HFF-Myc (cell line): ENCODE results near the gene SLC28A1.

ENCODE experiments used
- DNase-seq: peaks from one replicate; pipeline ENCODE4 v3.0.0-alpha.2; 2011; ENCODE audit warnings: low read depth; ENCODE audit errors: extremely low read depth
- H3K4me3 ChIP-seq: replicated peaks from 2 replicates; pipeline ENCODE4 v1.5.1; 2011; ENCODE audit warnings: low read depth, mild to moderate bottlenecking, control low read depth, low read length
- TF ChIP-seq, protein P1 (sequence below): IDR thresholded peaks from 2 replicates; pipeline ENCODE4 v1.5.1; 2012; ENCODE audit warnings: mild to moderate bottlenecking, low read depth, low read length, control low read depth; ENCODE audit errors: missing control alignments

Gene SLC28A1

DNA sequence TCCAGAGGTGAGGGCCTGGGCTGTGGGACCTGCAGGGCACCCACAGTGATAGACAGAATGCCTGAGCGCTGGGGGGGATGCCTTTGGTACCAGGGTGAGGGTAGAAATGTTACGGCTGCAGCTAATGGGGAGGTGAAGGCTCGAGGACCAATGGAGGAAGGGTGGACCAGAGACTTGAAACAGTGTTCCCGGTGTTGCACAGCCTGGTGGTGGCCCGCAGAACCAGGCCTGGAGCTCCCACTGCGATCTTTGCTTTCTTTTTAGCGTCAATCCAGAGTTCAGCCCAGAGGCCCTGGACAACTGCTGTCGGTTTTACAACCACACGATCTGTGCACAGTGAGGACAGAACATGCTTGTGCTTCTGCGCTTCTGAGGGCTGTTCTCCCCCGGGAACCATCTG is 60.4 kb downstream of the SLC28A1 start:
- H3K4me3 ChIP-seq, result no peak overlapping the region
- no peak for DNase-seq
- TF ChIP-seq, protein P1, sequence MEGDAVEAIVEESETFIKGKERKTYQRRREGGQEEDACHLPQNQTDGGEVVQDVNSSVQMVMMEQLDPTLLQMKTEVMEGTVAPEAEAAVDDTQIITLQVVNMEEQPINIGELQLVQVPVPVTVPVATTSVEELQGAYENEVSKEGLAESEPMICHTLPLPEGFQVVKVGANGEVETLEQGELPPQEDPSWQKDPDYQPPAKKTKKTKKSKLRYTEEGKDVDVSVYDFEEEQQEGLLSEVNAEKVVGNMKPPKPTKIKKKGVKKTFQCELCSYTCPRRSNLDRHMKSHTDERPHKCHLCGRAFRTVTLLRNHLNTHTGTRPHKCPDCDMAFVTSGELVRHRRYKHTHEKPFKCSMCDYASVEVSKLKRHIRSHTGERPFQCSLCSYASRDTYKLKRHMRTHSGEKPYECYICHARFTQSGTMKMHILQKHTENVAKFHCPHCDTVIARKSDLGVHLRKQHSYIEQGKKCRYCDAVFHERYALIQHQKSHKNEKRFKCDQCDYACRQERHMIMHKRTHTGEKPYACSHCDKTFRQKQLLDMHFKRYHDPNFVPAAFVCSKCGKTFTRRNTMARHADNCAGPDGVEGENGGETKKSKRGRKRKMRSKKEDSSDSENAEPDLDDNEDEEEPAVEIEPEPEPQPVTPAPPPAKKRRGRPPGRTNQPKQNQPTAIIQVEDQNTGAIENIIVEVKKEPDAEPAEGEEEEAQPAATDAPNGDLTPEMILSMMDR, result no peak

DNA sequence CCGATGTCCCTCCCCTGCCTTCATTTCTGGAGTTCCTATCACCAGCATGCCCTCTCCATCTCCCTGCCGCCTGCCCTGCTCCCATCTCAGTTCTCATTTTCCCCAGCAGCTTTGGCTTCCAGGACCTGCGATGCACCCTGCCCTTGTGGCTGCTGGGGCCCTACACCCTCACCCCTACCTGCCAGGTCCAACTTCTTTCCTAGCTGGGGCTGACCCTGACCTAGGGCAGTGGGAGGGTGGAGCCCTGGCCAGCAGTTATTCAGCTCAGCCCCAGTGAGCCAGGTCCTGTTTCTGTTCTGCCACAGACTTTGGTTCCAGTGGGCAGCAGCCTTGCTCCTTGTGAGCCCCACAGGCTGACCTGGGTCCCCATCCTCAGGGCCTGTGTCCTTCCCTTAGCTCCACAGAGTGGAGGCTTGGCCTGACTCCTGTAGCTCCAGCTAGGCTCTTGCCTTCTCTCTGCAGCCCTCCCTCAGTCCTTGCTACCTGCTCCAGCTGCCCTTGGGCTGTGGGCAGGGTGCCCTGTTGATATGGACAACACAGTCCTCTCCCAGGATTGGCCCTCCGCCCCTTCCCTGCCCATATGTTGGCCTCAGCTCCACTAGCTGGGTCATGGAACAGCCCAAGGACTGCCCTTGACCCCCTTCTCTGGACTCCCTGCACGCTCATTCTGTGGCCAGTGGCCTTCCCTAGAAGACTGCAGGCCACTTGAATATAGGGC is 62.5 kb downstream of the SLC28A1 start:
- TF ChIP-seq, protein P1, result no peak
- H3K4me3 ChIP-seq, result no peak overlapping the region
- DNase-seq, result no peak

DNA sequence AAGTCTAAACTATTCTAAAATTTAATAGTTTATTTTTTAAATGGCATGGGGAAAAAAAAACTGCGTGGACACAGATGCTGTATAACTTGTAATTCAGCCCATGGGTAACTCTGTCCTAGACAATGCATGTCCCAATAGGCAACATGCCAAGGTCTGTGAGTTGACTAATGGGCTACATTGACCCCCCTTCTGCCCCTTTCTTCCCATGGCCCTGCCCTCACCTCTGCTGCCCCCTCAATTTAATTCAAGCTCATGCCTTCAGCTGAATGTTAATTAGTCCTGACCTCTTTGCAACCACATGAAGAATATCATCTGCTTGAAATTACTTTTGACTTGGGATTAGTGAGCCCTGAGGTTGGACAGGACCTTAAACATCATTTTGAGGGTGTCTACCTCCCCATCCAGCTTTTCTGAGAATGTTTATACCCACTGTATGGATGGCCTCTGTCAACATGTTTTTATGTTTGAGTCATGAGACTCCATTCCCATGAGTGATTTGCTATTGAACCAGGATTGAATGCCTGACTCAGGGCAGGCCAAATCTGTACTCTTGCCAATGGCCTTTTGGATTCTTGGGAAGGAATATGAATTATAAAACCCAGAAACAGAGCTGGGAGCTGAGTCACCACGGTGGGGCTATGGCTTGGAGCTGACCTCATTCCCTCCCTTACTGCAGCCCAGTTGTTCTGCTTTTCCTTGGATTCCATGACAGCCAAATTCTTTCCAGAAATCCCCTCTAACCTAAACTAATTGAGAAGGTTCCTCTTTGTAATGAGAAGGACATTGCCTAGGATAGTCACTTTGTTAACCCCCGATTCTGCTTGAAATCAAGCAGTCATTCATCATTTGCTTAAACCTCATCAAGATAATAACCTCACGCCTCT is 63.7 kb downstream of the SLC28A1 start:
- H3K4me3 ChIP-seq, result no peak overlapping the region
- TF ChIP-seq, protein P1, result no peak
- peak; percentile 74 for DNase-seq

DNA sequence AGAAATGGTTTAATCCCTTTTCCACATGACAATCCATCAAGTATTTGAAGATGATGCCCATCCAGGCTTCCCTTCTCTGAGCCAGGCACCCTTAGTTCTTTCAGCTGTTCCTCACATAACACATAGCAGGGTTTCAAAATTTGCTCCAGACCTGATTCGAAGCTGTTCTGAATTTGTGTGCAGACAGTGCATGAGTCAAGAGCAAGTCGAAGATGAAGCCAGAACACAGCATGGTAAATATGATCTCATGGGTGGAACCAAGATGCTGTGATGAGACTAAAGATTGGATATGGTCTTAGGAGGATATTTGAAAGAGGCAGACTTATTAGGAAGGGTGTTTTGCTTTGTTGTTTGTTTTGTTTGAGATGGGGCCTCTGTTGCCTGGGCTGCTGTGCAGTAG is 64.6 kb downstream of the SLC28A1 start:
- H3K4me3 ChIP-seq, result no peak overlapping the region
- no peak for DNase-seq
- TF ChIP-seq, protein P1, result no peak

DNA sequence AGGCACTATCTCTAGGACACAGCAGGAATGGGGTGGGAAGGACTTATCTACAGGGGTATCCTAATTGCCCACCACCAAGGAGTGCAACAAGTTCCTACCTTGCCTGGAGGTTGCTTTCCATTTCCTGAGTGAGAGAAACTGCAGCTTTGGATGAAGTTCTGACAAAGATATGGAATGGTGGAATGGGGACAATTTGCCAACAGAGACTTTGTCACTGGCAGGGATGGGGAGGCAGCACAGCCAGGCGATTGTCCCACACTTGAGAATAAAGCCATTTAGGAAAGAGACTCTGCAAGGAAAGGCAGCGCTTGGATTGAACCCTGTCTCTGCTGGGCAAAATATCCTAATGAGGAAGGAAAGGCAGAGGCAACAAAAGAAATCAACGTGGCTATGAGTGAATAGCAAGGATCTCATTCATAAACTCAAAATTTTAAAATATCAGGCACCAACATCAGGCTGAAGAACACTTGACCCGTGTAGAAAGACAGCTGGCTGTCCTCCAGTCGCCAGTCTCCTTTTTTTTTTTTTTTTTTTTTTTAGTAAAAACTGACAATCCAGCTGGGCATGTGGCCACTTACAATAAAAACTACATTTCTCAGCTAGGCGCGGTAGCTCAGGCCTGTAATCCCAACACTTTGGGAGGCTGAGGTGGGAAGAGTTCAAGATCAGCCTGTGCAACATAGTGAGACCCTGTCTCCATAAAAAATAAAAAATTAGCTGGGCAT is 65.5 kb downstream of the SLC28A1 start:
- no peak for DNase-seq
- H3K4me3 ChIP-seq, result no peak overlapping the region
- TF ChIP-seq, protein P1, result no peak

DNA sequence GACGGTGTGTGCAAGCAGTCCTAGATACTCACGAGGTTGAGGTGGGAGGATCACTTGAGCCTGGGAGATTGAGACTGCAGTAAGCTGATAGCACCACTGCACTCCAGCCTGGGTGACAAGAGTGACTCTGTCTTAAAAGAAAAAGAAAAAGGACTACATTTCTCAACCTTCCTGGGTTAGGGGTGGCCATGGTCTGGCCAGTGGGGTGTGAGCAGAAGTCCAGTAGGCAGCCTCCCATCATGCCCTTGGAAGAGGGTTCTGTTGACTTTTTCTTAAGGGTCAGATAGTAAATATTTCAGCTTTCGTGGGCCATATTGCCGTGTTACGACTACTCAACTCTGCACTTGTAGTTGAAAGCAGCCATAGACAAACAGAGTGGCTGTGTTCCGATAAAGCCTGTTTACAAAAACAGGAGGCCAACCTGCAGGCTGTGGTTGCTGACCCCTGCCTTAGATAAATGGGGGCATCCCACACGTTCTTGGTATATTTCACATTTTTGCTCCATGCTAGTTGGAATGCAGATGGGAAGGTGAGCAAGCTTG is 66.2 kb downstream of the SLC28A1 start:
- H3K4me3 ChIP-seq, result no peak overlapping the region
- DNase-seq, result no peak
- TF ChIP-seq, protein P1, result no peak
